HepG2 (cell line): Measurements from ENCODE around the gene KLHL21. TPM values are rescaled to one million over a fixed set of nuclear protein-coding genes. Genes with fewer than 3 reads are reported as not detected.

ENCODE experiments used
- CCDC6 ChIP-seq: sonication (generic); formaldehyde crosslinking; IDR thresholded peaks from 2 replicates; pipeline ENCODE4 v1.8.1; 2022; ENCODE audit warnings: mild to moderate bottlenecking, missing genetic modification reagents, moderate library complexity
- LRRFIP1 ChIP-seq: sonication (generic); formaldehyde crosslinking; conservative IDR thresholded peaks from 2 replicates; pipeline ENCODE4 v1.4.0; 2020; ENCODE audit warnings: missing genetic modification reagents
- MAF1 ChIP-seq: sonication (generic); formaldehyde crosslinking; IDR thresholded peaks from 2 replicates; pipeline ENCODE4 v1.5.0; 2020; ENCODE audit warnings: missing genetic modification reagents, borderline replicate concordance
- NR3C1 ChIP-seq: sonication (generic); formaldehyde crosslinking; IDR thresholded peaks from 2 replicates; pipeline ENCODE4 v1.4.0; 2020; ENCODE audit warnings: missing genetic modification reagents
- RBM39 ChIP-seq: fragments of 200-400 bp; formaldehyde crosslinking; IDR thresholded peaks from one replicate; pipeline ENCODE4 v1.6.1; 2018; ENCODE audit warnings: antibody characterized with exemption, mild to moderate bottlenecking, low read depth, low read length; ENCODE audit not compliant: poor library complexity, severe bottlenecking
- REXO4 ChIP-seq: sonication (generic); formaldehyde crosslinking; IDR thresholded peaks from 2 replicates; pipeline ENCODE4 v1.8.0; 2022; ENCODE audit warnings: missing genetic modification reagents, mild to moderate bottlenecking, borderline replicate concordance
- SALL1 ChIP-seq: sonication (generic); formaldehyde crosslinking; IDR thresholded peaks from 2 replicates; pipeline ENCODE4 v1.8.0; 2022; ENCODE audit warnings: mild to moderate bottlenecking, missing genetic modification reagents
- YEATS4 ChIP-seq: sonication (generic); formaldehyde crosslinking; IDR thresholded peaks from 2 replicates; pipeline ENCODE4 v1.4.0; 2020; ENCODE audit warnings: missing genetic modification reagents, borderline replicate concordance
- ZMYM3 ChIP-seq: sonication (generic); formaldehyde crosslinking; IDR thresholded peaks from 2 replicates; pipeline ENCODE4 v1.5.1; 2020; ENCODE audit warnings: mild to moderate bottlenecking, missing genetic modification reagents
- ZNF20 ChIP-seq: sonication (generic); formaldehyde crosslinking; IDR thresholded peaks from 2 replicates; pipeline ENCODE4 v1.4.0; 2020; ENCODE audit warnings: mild to moderate bottlenecking, moderate library complexity, missing genetic modification reagents
- ZNF660 ChIP-seq: sonication (generic); formaldehyde crosslinking; IDR thresholded peaks from 2 replicates; pipeline ENCODE4 v1.5.1; 2020; ENCODE audit warnings: mild to moderate bottlenecking, low read depth, missing genetic modification reagents, borderline replicate concordance
- ZSCAN25 ChIP-seq: sonication (generic); formaldehyde crosslinking; IDR thresholded peaks from 2 replicates; pipeline ENCODE4 v1.8.0; 2022; ENCODE audit warnings: mild to moderate bottlenecking, missing genetic modification reagents
- polyA plus RNA-seq, 8 experiments: library from polyadenylated mRNA; depleted of rRNA in 3 of 8; stranded (reverse) in 7 of 8; unstranded in 1 of 8; fragments of >200 nt; fragmentation: Illumina TruSeq in 4 of 8; extraction: Trizol in 4 of 8; gene quantifications; 2 replicates each; pipeline versions ENCODE4 v1.2.1 to v1.2.3, GENCODE V29; 2011 to 2016; ENCODE audit warnings: low read depth in 4 of 8, missing spikeins in 1 of 8, mixed read lengths in 1 of 8; ENCODE audit not compliant: insufficient read depth in 1 of 8
- total RNA-seq, 5 experiments: library from RNA; depleted of rRNA; stranded (reverse); fragments of >200 nt; fragmentation: Illumina TruSeq; extraction: Trizol; gene quantifications; 2 replicates each; pipeline ENCODE4 v1.2.3, GENCODE V29; 2016; ENCODE audit warnings: low read depth in 1 of 5
- TF ChIP-seq, protein P1 (sequence below): sonication (generic); formaldehyde crosslinking; IDR thresholded peaks from 2 replicates; pipeline ENCODE4 v1.5.0; 2020; ENCODE audit warnings: missing genetic modification reagents
- TF ChIP-seq, protein P2 (sequence below): sonication (generic); formaldehyde crosslinking; IDR thresholded peaks from 2 replicates; pipeline ENCODE4 v1.4.0; 2020; ENCODE audit warnings: mild to moderate bottlenecking, missing genetic modification reagents
- TF ChIP-seq, protein P3 (sequence below): sonication (generic); formaldehyde crosslinking; IDR thresholded peaks from 2 replicates; pipeline ENCODE4 v1.4.0; 2020; ENCODE audit warnings: mild to moderate bottlenecking, missing genetic modification reagents
- TF ChIP-seq, protein P4 (sequence below), 2 experiments: fragments of 450-650 bp in 1 of 2; sonication (generic) in 1 of 2; formaldehyde crosslinking; IDR thresholded peaks; 2 replicates each; pipeline versions ENCODE4 v1.5.0 to v1.8.0; 2020 to 2022; ENCODE audit warnings: mild to moderate bottlenecking in 1 of 2, missing genetic modification reagents in 1 of 2
- TF ChIP-seq, protein P5 (sequence below): sonication (generic); formaldehyde crosslinking; IDR thresholded peaks from 2 replicates; pipeline ENCODE4 v1.5.0; 2020; ENCODE audit warnings: missing genetic modification reagents
- TF ChIP-seq, protein P6 (sequence below): sonication (generic); formaldehyde crosslinking; IDR thresholded peaks from 2 replicates; pipeline ENCODE4 v1.9.0; 2021; ENCODE audit warnings: missing genetic modification reagents, borderline replicate concordance

KLHL21 gene
- total and polyA plus RNA-seq, 2 of the 13 experiments (the other 11 are each of a cell fraction or from before 2014, with no cell fraction given), result 14.8 to 25.0 TPM

DNA sequence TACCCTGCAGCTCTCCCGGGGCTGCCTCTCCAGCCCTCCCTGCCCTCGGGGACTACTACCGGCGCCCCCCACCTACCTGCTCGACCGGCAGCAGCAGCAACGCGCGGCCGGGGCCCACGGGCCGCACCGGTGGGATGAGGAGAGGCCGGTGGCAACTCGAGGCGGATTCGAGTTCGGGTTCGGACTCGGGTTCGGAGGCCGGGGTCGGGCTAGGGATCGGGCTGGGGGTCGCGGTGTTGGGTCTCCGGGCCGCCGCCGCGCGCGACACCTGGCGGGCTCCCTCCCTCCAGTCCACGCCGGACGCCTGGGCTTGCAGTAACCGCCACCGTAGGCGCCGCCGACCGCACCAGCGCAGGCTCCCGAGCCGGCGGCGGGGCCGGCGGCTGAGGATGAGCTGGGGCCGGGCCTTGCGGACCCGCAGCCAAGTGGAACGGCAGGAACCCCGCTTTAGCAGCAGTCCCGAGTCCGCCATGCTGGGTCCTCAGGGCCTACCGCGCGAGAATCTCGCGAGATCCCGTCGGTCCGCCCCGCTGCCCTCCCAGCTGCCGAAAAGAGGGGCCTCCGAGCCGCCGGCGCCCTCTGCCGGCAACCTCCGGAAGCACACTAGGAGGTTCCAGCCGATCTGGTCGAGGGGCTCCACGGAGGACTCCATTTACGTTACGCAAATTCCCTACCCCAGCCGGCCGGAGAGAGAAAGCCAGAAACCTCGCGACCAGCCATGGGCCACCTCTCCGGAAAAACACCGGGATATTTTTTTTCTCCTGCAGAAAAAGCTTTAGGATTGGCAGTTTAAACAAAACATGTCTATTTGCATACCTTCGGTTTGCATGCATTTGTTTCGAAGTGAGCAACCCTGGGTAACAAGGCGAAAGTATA, 48.4 kb downstream of the KLHL21 start, which contains the start of gene NOL9 (continued):
- TF ChIP-seq ZNF660 (CRISPR knock-in tag) (no peak), MAF1 (CRISPR knock-in tag) (peak; percentile 92; the same call in 1 of the 2 replicates), YEATS4 (CRISPR knock-in tag) (no peak; the same call in none of the 2 replicates), NR3C1 (CRISPR knock-in tag) (no peak), CCDC6 (no peak), REXO4 (CRISPR knock-in tag) (no peak), ZMYM3 (no peak), ZNF20 (CRISPR knock-in tag) (no peak), ZSCAN25 (CRISPR knock-in tag) (peak; percentile 70), SALL1 (CRISPR knock-in tag) (peak; percentile 62), LRRFIP1 (CRISPR knock-in tag) (no peak), RBM39 (peak; percentile 51)
- TF ChIP-seq, protein P1, sequence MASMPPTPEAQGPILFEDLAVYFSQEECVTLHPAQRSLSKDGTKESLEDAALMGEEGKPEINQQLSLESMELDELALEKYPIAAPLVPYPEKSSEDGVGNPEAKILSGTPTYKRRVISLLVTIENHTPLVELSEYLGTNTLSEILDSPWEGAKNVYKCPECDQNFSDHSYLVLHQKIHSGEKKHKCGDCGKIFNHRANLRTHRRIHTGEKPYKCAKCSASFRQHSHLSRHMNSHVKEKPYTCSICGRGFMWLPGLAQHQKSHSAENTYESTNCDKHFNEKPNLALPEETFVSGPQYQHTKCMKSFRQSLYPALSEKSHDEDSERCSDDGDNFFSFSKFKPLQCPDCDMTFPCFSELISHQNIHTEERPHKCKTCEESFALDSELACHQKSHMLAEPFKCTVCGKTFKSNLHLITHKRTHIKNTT (CRISPR knock-in tag), result no peak
- TF ChIP-seq, protein P2, sequence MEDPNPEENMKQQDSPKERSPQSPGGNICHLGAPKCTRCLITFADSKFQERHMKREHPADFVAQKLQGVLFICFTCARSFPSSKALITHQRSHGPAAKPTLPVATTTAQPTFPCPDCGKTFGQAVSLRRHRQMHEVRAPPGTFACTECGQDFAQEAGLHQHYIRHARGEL (CRISPR knock-in tag), result 0 out of 2 replicates have a peak, but pooled peaks have one; percentile 19
- TF ChIP-seq, protein P3, sequence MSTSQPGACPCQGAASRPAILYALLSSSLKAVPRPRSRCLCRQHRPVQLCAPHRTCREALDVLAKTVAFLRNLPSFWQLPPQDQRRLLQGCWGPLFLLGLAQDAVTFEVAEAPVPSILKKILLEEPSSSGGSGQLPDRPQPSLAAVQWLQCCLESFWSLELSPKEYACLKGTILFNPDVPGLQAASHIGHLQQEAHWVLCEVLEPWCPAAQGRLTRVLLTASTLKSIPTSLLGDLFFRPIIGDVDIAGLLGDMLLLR, result no peak; the same call in 1 of the 2 replicates
- TF ChIP-seq, protein P4, sequence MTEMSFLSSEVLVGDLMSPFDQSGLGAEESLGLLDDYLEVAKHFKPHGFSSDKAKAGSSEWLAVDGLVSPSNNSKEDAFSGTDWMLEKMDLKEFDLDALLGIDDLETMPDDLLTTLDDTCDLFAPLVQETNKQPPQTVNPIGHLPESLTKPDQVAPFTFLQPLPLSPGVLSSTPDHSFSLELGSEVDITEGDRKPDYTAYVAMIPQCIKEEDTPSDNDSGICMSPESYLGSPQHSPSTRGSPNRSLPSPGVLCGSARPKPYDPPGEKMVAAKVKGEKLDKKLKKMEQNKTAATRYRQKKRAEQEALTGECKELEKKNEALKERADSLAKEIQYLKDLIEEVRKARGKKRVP (CRISPR knock-in tag; IDR thresholded peaks at IDR 0.05), result no peak
- TF ChIP-seq, protein P5, sequence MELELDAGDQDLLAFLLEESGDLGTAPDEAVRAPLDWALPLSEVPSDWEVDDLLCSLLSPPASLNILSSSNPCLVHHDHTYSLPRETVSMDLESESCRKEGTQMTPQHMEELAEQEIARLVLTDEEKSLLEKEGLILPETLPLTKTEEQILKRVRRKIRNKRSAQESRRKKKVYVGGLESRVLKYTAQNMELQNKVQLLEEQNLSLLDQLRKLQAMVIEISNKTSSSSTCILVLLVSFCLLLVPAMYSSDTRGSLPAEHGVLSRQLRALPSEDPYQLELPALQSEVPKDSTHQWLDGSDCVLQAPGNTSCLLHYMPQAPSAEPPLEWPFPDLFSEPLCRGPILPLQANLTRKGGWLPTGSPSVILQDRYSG, result 0 out of 2 replicates have a peak, but pooled peaks have one; percentile 43
- TF ChIP-seq, protein P6, sequence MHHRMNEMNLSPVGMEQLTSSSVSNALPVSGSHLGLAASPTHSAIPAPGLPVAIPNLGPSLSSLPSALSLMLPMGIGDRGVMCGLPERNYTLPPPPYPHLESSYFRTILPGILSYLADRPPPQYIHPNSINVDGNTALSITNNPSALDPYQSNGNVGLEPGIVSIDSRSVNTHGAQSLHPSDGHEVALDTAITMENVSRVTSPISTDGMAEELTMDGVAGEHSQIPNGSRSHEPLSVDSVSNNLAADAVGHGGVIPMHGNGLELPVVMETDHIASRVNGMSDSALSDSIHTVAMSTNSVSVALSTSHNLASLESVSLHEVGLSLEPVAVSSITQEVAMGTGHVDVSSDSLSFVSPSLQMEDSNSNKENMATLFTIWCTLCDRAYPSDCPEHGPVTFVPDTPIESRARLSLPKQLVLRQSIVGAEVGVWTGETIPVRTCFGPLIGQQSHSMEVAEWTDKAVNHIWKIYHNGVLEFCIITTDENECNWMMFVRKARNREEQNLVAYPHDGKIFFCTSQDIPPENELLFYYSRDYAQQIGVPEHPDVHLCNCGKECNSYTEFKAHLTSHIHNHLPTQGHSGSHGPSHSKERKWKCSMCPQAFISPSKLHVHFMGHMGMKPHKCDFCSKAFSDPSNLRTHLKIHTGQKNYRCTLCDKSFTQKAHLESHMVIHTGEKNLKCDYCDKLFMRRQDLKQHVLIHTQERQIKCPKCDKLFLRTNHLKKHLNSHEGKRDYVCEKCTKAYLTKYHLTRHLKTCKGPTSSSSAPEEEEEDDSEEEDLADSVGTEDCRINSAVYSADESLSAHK (CRISPR knock-in tag), result no peak
